H9 (cell line): ENCODE measurements around the gene ZNF263. TPM values are rescaled to one million over a fixed set of nuclear protein-coding genes. Genes with fewer than 3 reads are reported as not detected.

Experiments used
- DNase-seq: peaks from one replicate; pipeline ENCODE4 v3.0.0-alpha.2; 2017
- H2AFZ ChIP-seq: one replicate; pipeline ENCODE4 v1.6.1; 2013; ENCODE audit warnings: mild to moderate bottlenecking, low read length, control low read depth, moderate library complexity
- H2AK5ac ChIP-seq: 2 replicates; pipeline ENCODE4 v1.6.1; 2013; ENCODE audit warnings: low read length, control low read depth, mixed read lengths; ENCODE audit not compliant: insufficient read length
- H2BK120ac ChIP-seq: one replicate; pipeline ENCODE4 v1.6.1; 2013; ENCODE audit warnings: low read depth, mild to moderate bottlenecking, low read length, control low read depth, inconsistent platforms; ENCODE audit not compliant: poor library complexity, severe bottlenecking
- H2BK12ac ChIP-seq: 2 replicates; pipeline ENCODE4 v1.6.1; 2013; ENCODE audit warnings: low read length, control low read depth, mixed read lengths, low read depth; ENCODE audit not compliant: insufficient read length
- H2BK15ac ChIP-seq: 2 replicates; pipeline ENCODE4 v1.6.1; 2013; ENCODE audit warnings: low read depth, low read length, control low read depth
- H2BK20ac ChIP-seq: one replicate; pipeline ENCODE4 v1.6.1; 2013; ENCODE audit warnings: low read depth, mild to moderate bottlenecking, low read length, control low read depth, inconsistent platforms; ENCODE audit not compliant: poor library complexity, severe bottlenecking
- H2BK5ac ChIP-seq: 2 replicates; pipeline ENCODE4 v1.6.1; 2013; ENCODE audit warnings: low read length, control low read depth, mixed read lengths; ENCODE audit not compliant: insufficient read length
- H3K14ac ChIP-seq: 2 replicates; pipeline ENCODE4 v1.6.1; 2013; ENCODE audit warnings: low read length, control low read depth; ENCODE audit not compliant: insufficient read depth
- H3K18ac ChIP-seq: 2 replicates; pipeline ENCODE4 v1.6.1; 2013; ENCODE audit warnings: low read depth, mild to moderate bottlenecking, mixed read lengths, low read length, control low read depth; ENCODE audit not compliant: insufficient read length
- H3K23ac ChIP-seq: 2 replicates; pipeline ENCODE4 v1.6.1; 2013; ENCODE audit warnings: low read length, control low read depth, mixed read lengths, low read depth; ENCODE audit not compliant: insufficient read length
- H3K23me2 ChIP-seq: 2 replicates; pipeline ENCODE4 v1.6.1; 2013; ENCODE audit warnings: low read depth, mild to moderate bottlenecking, mixed read lengths, low read length, control low read depth; ENCODE audit not compliant: insufficient read length, poor library complexity, severe bottlenecking
- H3K27ac ChIP-seq: 2 replicates; pipeline ENCODE4 v1.5.1; 2013; ENCODE audit warnings: low read length, control low read depth, mixed read lengths, low read depth; ENCODE audit not compliant: insufficient read length
- H3K27me3 ChIP-seq: 2 replicates; pipeline ENCODE4 v1.6.1; 2013; ENCODE audit warnings: low read length, control low read depth, inconsistent platforms; ENCODE audit not compliant: insufficient read depth
- H3K4ac ChIP-seq: 2 replicates; pipeline ENCODE4 v1.6.1; 2013; ENCODE audit warnings: low read depth, mild to moderate bottlenecking, control low read depth, inconsistent platforms, low read length, moderate library complexity
- H3K4me1 ChIP-seq: 2 replicates; pipeline ENCODE4 v1.6.1; 2013; ENCODE audit warnings: low read length, control low read depth, inconsistent platforms; ENCODE audit not compliant: insufficient read depth
- H3K4me2 ChIP-seq: 2 replicates; pipeline ENCODE4 v1.6.1; 2013; ENCODE audit warnings: low read length, control low read depth, mixed read lengths; ENCODE audit not compliant: insufficient read length, insufficient read depth
- H3K56ac ChIP-seq: 2 replicates; pipeline ENCODE4 v1.6.1; 2013; ENCODE audit warnings: low read depth, mild to moderate bottlenecking, mixed read lengths, low read length, control low read depth; ENCODE audit not compliant: insufficient read length
- H3K79me1 ChIP-seq: 2 replicates; pipeline ENCODE4 v1.6.1; 2013; ENCODE audit warnings: low read depth, mild to moderate bottlenecking, moderate library complexity, low read length, control low read depth, inconsistent platforms; ENCODE audit not compliant: insufficient read depth, poor library complexity, severe bottlenecking
- H3K79me2 ChIP-seq: 2 replicates; pipeline ENCODE4 v1.6.1; 2013; ENCODE audit warnings: low read length, control low read depth, inconsistent platforms; ENCODE audit not compliant: insufficient read depth
- H3K9ac ChIP-seq: 2 replicates; pipeline ENCODE4 v1.6.1; 2013; ENCODE audit warnings: low read length, control low read depth, mixed read lengths; ENCODE audit not compliant: insufficient read length; ENCODE audit errors: extremely low read depth
- H3K9me3 ChIP-seq: one replicate; pipeline ENCODE4 v1.6.1; 2013; ENCODE audit warnings: low read depth, low read length, inconsistent platforms; ENCODE audit not compliant: control insufficient read depth
- H3T11ph ChIP-seq: one replicate; pipeline ENCODE4 v1.6.1; 2013; ENCODE audit warnings: mild to moderate bottlenecking, low read length, control low read depth, inconsistent platforms
- H4K20me1 ChIP-seq: one replicate; pipeline ENCODE4 v1.6.1; 2013; ENCODE audit not compliant: control insufficient read depth, insufficient read length, insufficient read depth
- H4K5ac ChIP-seq: 2 replicates; pipeline ENCODE4 v1.6.1; 2013; ENCODE audit warnings: low read depth, mild to moderate bottlenecking, mixed read lengths, low read length, control low read depth; ENCODE audit not compliant: insufficient read length
- H4K8ac ChIP-seq: replicated peaks from 2 replicates; pipeline ENCODE4 v1.6.1; 2013; ENCODE audit warnings: low read length, control low read depth, mixed read lengths, low read depth; ENCODE audit not compliant: insufficient read length
- H4K91ac ChIP-seq: 2 replicates; pipeline ENCODE4 v1.6.1; 2013; ENCODE audit warnings: low read depth, mild to moderate bottlenecking, moderate library complexity, mixed read lengths, low read length, control low read depth; ENCODE audit not compliant: insufficient read length
- H3K27ac Mint-ChIP-seq, 3 experiments: 2 replicates in 2 of 3; 3 replicates in 1 of 3; pipeline ENCODE4 v1.8.0; 2020 to 2021; ENCODE audit warnings: mixed read lengths in 3 of 3, mild to moderate bottlenecking in 1 of 3, moderate library complexity in 1 of 3
- H3K27me3 Mint-ChIP-seq: 2 replicates; pipeline ENCODE4 v1.8.0; 2021; ENCODE audit warnings: low read depth, mild to moderate bottlenecking, moderate library complexity, mixed read lengths
- H3K36me3 Mint-ChIP-seq, 3 experiments: 2 replicates in 2 of 3; 3 replicates in 1 of 3; pipeline ENCODE4 v1.8.0; 2020 to 2021; ENCODE audit warnings: low read depth in 3 of 3, mixed read lengths in 3 of 3; ENCODE audit not compliant: insufficient read depth in 1 of 3
- H3K4me1 Mint-ChIP-seq, 2 experiments: 2 replicates each; pipeline ENCODE4 v1.8.0; 2020; ENCODE audit warnings: mixed read lengths in 2 of 2
- H3K4me3 Mint-ChIP-seq, 2 experiments: 2 replicates in 1 of 2; 3 replicates in 1 of 2; pipeline ENCODE4 v1.8.0; 2020 to 2021; ENCODE audit warnings: mild to moderate bottlenecking in 2 of 2, mixed read lengths in 2 of 2, moderate library complexity in 1 of 2
- H3K9me3 Mint-ChIP-seq, 2 experiments: 2 replicates in 1 of 2; 3 replicates in 1 of 2; pipeline ENCODE4 v1.8.0; 2020; ENCODE audit warnings: mild to moderate bottlenecking in 2 of 2, mixed read lengths in 2 of 2, moderate library complexity in 1 of 2
- WGBS: extraction: QIAGEN DNeasy Blood & Tissue Kit; methylation state at CpG from one replicate; pipeline ENCODE4 v1.1.7; 2013; ENCODE audit warnings: missing lambda C conversion rate, low lambda C conversion rate, mixed read lengths; ENCODE audit not compliant: insufficient read length; ENCODE audit errors: extremely low coverage; 5-methylcytosine and 5-hydroxymethylcytosine counted together
- total RNA-seq: library from RNA; stranded (reverse); gene quantifications from 2 replicates; pipeline ENCODE4 v1.2.1, GENCODE V29; 2021
- TF ChIP-seq, protein P1 (sequence below): fragments of 200-600 bp; sonication (generic); conservative IDR thresholded peaks from 3 replicates; pipeline ENCODE4 v1.8.0; 2021; ENCODE audit warnings: antibody characterized with exemption, mild to moderate bottlenecking

ZNF263 gene
- total RNA-seq, 1 experiment from 2014 or later = 35.7 TPM

DNA sequence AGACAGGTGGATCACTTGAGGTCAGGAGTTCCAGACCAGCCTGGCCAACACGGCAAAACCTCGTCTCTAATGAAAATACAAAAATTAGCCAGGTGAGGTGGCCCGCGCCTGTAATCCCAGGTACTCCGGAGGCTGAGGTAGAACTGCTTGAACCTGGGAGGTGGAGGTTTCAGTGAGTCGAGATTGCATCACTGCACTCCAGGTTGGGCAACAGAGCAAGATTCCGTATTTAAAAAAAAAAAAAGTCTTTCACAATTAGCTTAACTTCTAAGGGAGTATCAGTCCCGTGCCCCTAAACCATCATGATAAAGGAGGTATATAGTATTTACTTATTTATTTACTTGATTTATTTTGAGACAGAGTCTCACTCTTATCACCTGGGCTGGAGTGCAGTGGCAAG, 23.5 kb upstream of the ZNF263 start:
- Histone ChIP-seq H2AK5ac (no peak overlapping the region), H2AFZ (no peak overlapping the region), H3K79me1 (no peaks in the 10 kb centered on the region), H3K23ac (no peak overlapping the region), H3K14ac (no peak overlapping the region), H3K4me2 (no peak overlapping the region), H4K91ac (no peak overlapping the region), H4K5ac (no peak overlapping the region), H3K27ac (no peak overlapping the region), H3K23me2 (peaks cover 3% of the 10 kb centered on the region), H3K4ac (no peak overlapping the region), H3K27me3 (no peaks in the 10 kb centered on the region; the same call in 1 of the 2 replicates), H3T11ph (no peak overlapping the region), H3K56ac (no peak overlapping the region), H2BK120ac (no peak overlapping the region), H3K18ac (no peak overlapping the region), H3K9me3 (peaks cover 7% of the 10 kb centered on the region), H4K20me1 (no peaks in the 10 kb centered on the region), H2BK5ac (no peak overlapping the region), H3K9ac (no peak overlapping the region), H2BK12ac (no peak overlapping the region), H2BK15ac (no peak overlapping the region), H3K4me1 (no peaks in the 10 kb centered on the region), H2BK20ac (no peak overlapping the region), H3K79me2 (no peaks in the 10 kb centered on the region), H4K8ac (no peak overlapping the region)
- Mint-ChIP-seq H3K4me3 (no peak overlapping the region), H3K27me3 (peaks cover 49% of the 10 kb centered on the region), H3K9me3 (peaks cover 32 to 33% of the 10 kb centered on the region in 2 experiments), H3K4me1 (peaks cover 3% of the 10 kb centered on the region in 2 experiments), H3K27ac (no peak overlapping the region), H3K36me3 (peaks cover 0 to 6% (median 0%) of the 10 kb centered on the region in 3 experiments; a peak in 1 of 7 replicates)
- no peak for DNase-seq
- TF ChIP-seq, protein P1, sequence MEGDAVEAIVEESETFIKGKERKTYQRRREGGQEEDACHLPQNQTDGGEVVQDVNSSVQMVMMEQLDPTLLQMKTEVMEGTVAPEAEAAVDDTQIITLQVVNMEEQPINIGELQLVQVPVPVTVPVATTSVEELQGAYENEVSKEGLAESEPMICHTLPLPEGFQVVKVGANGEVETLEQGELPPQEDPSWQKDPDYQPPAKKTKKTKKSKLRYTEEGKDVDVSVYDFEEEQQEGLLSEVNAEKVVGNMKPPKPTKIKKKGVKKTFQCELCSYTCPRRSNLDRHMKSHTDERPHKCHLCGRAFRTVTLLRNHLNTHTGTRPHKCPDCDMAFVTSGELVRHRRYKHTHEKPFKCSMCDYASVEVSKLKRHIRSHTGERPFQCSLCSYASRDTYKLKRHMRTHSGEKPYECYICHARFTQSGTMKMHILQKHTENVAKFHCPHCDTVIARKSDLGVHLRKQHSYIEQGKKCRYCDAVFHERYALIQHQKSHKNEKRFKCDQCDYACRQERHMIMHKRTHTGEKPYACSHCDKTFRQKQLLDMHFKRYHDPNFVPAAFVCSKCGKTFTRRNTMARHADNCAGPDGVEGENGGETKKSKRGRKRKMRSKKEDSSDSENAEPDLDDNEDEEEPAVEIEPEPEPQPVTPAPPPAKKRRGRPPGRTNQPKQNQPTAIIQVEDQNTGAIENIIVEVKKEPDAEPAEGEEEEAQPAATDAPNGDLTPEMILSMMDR = no peak
- no CpG with 5 or more reads among the region's 8 CpGs for WGBS
